SK-N-SH treated with all-trans-retinoic acid at 6 μM for 48 hours (cell line): Measurements from ENCODE around the gene MNAT1.
"Not testable (repeated sequence)": the region's sequence is repeated elsewhere in the genome, so short reads cannot be mapped to it uniquely, and the experiment has no call there.

ENCODE experiments used
- ATAC-seq: fragments of 200-7000 bp; cut with Tn5 transposase; 3 replicates; pipeline ENCODE4 v1.9.1; 2020; ENCODE audit warnings: mild to moderate bottlenecking, moderate library complexity
- BACH2 ChIP-seq: fragments of 250-450 bp; sonication (Bioruptor Pico); IDR thresholded peaks from 2 replicates; pipeline ENCODE4 v1.9.0; 2021; ENCODE audit warnings: mild to moderate bottlenecking, borderline replicate concordance
- CREB5 ChIP-seq: fragments of 250-450 bp; sonication (Bioruptor Pico); IDR thresholded peaks from 2 replicates; pipeline ENCODE4 v1.5.1; 2020; ENCODE audit warnings: low read depth, mild to moderate bottlenecking, moderate library complexity
- CSDC2 ChIP-seq: fragments of 250-450 bp; sonication (Bioruptor Pico); IDR thresholded peaks from 2 replicates; pipeline ENCODE4 v1.5.0; 2020; ENCODE audit warnings: mild to moderate bottlenecking, moderate library complexity
- CSRNP3 ChIP-seq: fragments of 250-450 bp; sonication (Bioruptor Pico); IDR thresholded peaks from 2 replicates; pipeline ENCODE4 v1.5.1; 2021; ENCODE audit warnings: mild to moderate bottlenecking, moderate library complexity
- ESRRG ChIP-seq: fragments of 250-450 bp; sonication (Bioruptor Pico); IDR thresholded peaks from 2 replicates; pipeline ENCODE4 v1.6.1; 2021; ENCODE audit warnings: mild to moderate bottlenecking
- ISL1 ChIP-seq: fragments of 250-450 bp; sonication (Bioruptor Pico); IDR thresholded peaks from 2 replicates; pipeline ENCODE4 v2.1.2; 2022; ENCODE audit warnings: mild to moderate bottlenecking, moderate library complexity
- OSR1 ChIP-seq: fragments of 250-450 bp; sonication (Bioruptor Pico); IDR thresholded peaks from 2 replicates; pipeline ENCODE4 v1.8.0; 2022; ENCODE audit warnings: moderate library complexity, mild to moderate bottlenecking, inconsistent platforms
- POU6F1 ChIP-seq: fragments of 250-450 bp; sonication (Bioruptor Pico); IDR thresholded peaks from 2 replicates; pipeline ENCODE4 v1.8.0; 2021; ENCODE audit warnings: low read depth, mild to moderate bottlenecking, moderate library complexity, borderline replicate concordance
- PPARA ChIP-seq: fragments of 250-450 bp; sonication (Bioruptor Pico); IDR thresholded peaks from 2 replicates; pipeline ENCODE4 v1.5.0; 2020; ENCODE audit warnings: mild to moderate bottlenecking, borderline replicate concordance
- RARB ChIP-seq: fragments of 250-450 bp; sonication (Bioruptor Pico); IDR thresholded peaks from 2 replicates; pipeline ENCODE4 v1.8.0; 2021; ENCODE audit warnings: mild to moderate bottlenecking, moderate library complexity
- TCF4 ChIP-seq: fragments of 250-450 bp; sonication (Bioruptor Pico); IDR thresholded peaks from 2 replicates; pipeline ENCODE4 v1.8.0; 2021; ENCODE audit warnings: mild to moderate bottlenecking, moderate library complexity, borderline replicate concordance
- TSHZ2 ChIP-seq: fragments of 250-450 bp; sonication (Bioruptor Pico); IDR thresholded peaks from 2 replicates; pipeline ENCODE4 v1.5.0; 2020; ENCODE audit warnings: mild to moderate bottlenecking, moderate library complexity
- ZC3H10 ChIP-seq: fragments of 250-450 bp; sonication (Bioruptor Pico); IDR thresholded peaks from 2 replicates; pipeline ENCODE4 v1.5.1; 2021; ENCODE audit warnings: mild to moderate bottlenecking, moderate library complexity
- ZFP3 ChIP-seq: fragments of 250-450 bp; sonication (Bioruptor Pico); IDR thresholded peaks from 2 replicates; pipeline ENCODE4 v1.5.0; 2020; ENCODE audit warnings: mild to moderate bottlenecking, moderate library complexity
- ZNF565 ChIP-seq: fragments of 450-650 bp; formaldehyde crosslinking; conservative IDR thresholded peaks from 2 replicates; pipeline ENCODE4 v1.5.0; 2020; ENCODE audit warnings: low read depth, mild to moderate bottlenecking, moderate library complexity
- ZNF70 ChIP-seq: fragments of 450-650 bp; formaldehyde crosslinking; IDR thresholded peaks from 2 replicates; pipeline ENCODE4 v1.5.0; 2020; ENCODE audit warnings: mild to moderate bottlenecking, moderate library complexity
- ZNF8 ChIP-seq: fragments of 450-650 bp; formaldehyde crosslinking; IDR thresholded peaks from 2 replicates; pipeline ENCODE4 v1.5.0; 2020; ENCODE audit warnings: mild to moderate bottlenecking, moderate library complexity

MNAT1 gene

GRCh38 chr14:60884134-60884533 lies 149.6 kb downstream of the MNAT1 start:
- ATAC-seq = no peak
- no peak for TF ChIP-seq BACH2 (CRISPR knock-in tag)
- TF ChIP-seq ESRRG (CRISPR knock-in tag) = no peak
- no peak for TF ChIP-seq TSHZ2 (CRISPR knock-in tag)
- no peak for TF ChIP-seq TCF4 (CRISPR knock-in tag)
- TF ChIP-seq RARB = no peak
- TF ChIP-seq ZNF565 (CRISPR knock-in tag) = no peak
- no peak for TF ChIP-seq ZFP3 (CRISPR knock-in tag)
- TF ChIP-seq CSRNP3 = no peak
- no peak for TF ChIP-seq CREB5
- no peak for TF ChIP-seq POU6F1 (CRISPR knock-in tag)
- TF ChIP-seq ZNF70 = no peak

- ATAC-seq = not testable (repeated sequence)
These were observed 156.1 kb downstream of the MNAT1 start for GRCh38 chr14:60890636-60891035.

- no peak for TF ChIP-seq TSHZ2 (CRISPR knock-in tag)
- no peak for TF ChIP-seq ZC3H10
- no peak for TF ChIP-seq ESRRG (CRISPR knock-in tag)
- ATAC-seq = no peak
These were observed 159.3 kb downstream of the MNAT1 start for GRCh38 chr14:60893911-60894310.

GRCh38 chr14:60904381-60904780 lies 169.8 kb downstream of the MNAT1 start:
- ATAC-seq = no peak
- no peak for TF ChIP-seq TSHZ2 (CRISPR knock-in tag)

GRCh38 chr14:60905923-60906322 lies 171.4 kb downstream of the MNAT1 start:
- ATAC-seq = no peak
- no peak for TF ChIP-seq ZNF8 (CRISPR knock-in tag)
- no peak for TF ChIP-seq ZC3H10
- TF ChIP-seq CSRNP3 = no peak
- TF ChIP-seq TCF4 (CRISPR knock-in tag) = no peak
- TF ChIP-seq ESRRG (CRISPR knock-in tag) = no peak
- no peak for TF ChIP-seq BACH2 (CRISPR knock-in tag)
- no peak for TF ChIP-seq OSR1
- no peak for TF ChIP-seq CSDC2 (CRISPR knock-in tag)
- no peak for TF ChIP-seq PPARA
- no peak for TF ChIP-seq ISL1 (CRISPR knock-in tag)
- TF ChIP-seq ZNF70 = no peak
- no peak for TF ChIP-seq CREB5
